Stimulated activated CD8-positive, alpha-beta memory T cell treated with anti-CD3 and anti-CD28 coated beads, Interleukin-12 subunit alpha, Interleukin-12 subunit beta, amount 100 ng/mL, for 4 hours (primary cell): ENCODE data around the gene ZNF44.

ENCODE experiments used
- DNase-seq: peaks from one replicate; pipeline ENCODE4 v3.0.0-alpha.2; 2020; ENCODE audit warnings: low read depth

ZNF44 gene

GRCh38 chr19:12261554-12261953 is 33.1 kb downstream of the ZNF44 start:
- DNase-seq = no peak

GRCh38 chr19:12260861-12261260 is 33.8 kb downstream of the ZNF44 start:
- DNase-seq = no peak

- no peak for DNase-seq
Observed at GRCh38 chr19:12260236-12260635, 34.4 kb downstream of the ZNF44 start.

GRCh38 chr19:12255372-12255771 is 39.3 kb downstream of the ZNF44 start:
- DNase-seq = no peak

GRCh38 chr19:12247644-12248222 is 47.0 kb downstream of the ZNF44 start:
- DNase-seq = no peak

- no peak for DNase-seq
Observed at GRCh38 chr19:12244370-12244769, 50.3 kb downstream of the ZNF44 start.

- no peak for DNase-seq
Observed at GRCh38 chr19:12237143-12237839, 57.4 kb downstream of the ZNF44 start.

GRCh38 chr19:12232961-12233360 is 61.7 kb downstream of the ZNF44 start:
- DNase-seq = no peak

- no peak for DNase-seq
Observed at GRCh38 chr19:12230751-12231733, 63.6 kb downstream of the ZNF44 start.

- no peak for DNase-seq
Observed at GRCh38 chr19:12229990-12230389, 64.7 kb downstream of the ZNF44 start.

GRCh38 chr19:12224676-12225075 is 70.0 kb downstream of the ZNF44 start:
- DNase-seq = no peak

- no peak for DNase-seq
Observed at GRCh38 chr19:12222980-12223630, 71.6 kb downstream of the ZNF44 start.
